Prostate gland (tissue), 2 donors: ENCODE results near the gene TPPP2. TPM values are rescaled to one million over a fixed set of nuclear protein-coding genes. Genes with fewer than 3 reads are reported as not detected.
"Not testable (repeated sequence)": the region's sequence is repeated elsewhere in the genome, so short reads cannot be mapped to it uniquely, and the experiment has no call there.

Source experiments
- DNase-seq: peaks from one replicate; pipeline ENCODE4 v3.0.0-alpha.2; 2019; ENCODE audit warnings: low spot score
- H3K27ac ChIP-seq, 2 donors: fragments of 200-600 bp; sonication (generic); 2 replicates each; pipeline ENCODE4 v1.5.1; 2017 to 2019
- H3K27me3 ChIP-seq: fragments of 200-600 bp; sonication (generic); replicated peaks from 2 replicates; pipeline ENCODE4 v1.5.1; 2019; ENCODE audit not compliant: insufficient read depth
- H3K36me3 ChIP-seq, 2 donors: fragments of 200-600 bp; sonication (generic); 1 replicate in 1 of 2; 2 replicates in 1 of 2; pipeline versions ENCODE4 v1.5.1 to v1.8.1; 2017 to 2019
- H3K4me1 ChIP-seq: fragments of 200-600 bp; sonication (generic); replicated peaks from 2 replicates; pipeline ENCODE4 v1.5.1; 2019
- H3K4me3 ChIP-seq, 2 donors: fragments of 200-600 bp; sonication (generic); 2 replicates each; pipeline ENCODE4 v1.5.1; 2017 to 2019
- H3K9me3 ChIP-seq: fragments of 200-600 bp; sonication (generic); 2 replicates; pipeline ENCODE4 v1.5.1; 2017
- CTCF ChIP-seq, 4 experiments: fragments of 200-600 bp in 2 of 4; fragments of 450-650 bp in 2 of 4; sonication (generic) in 2 of 4; IDR thresholded peaks; 1 replicate in 3 of 4; 2 replicates in 1 of 4; pipeline ENCODE4 v1.5.1; 2016 to 2019; ENCODE audit warnings: antibody characterized with exemption in 4 of 4, mild to moderate bottlenecking in 2 of 4, moderate library complexity in 2 of 4
- POLR2A ChIP-seq: fragments of 450-650 bp; IDR thresholded peaks from one replicate; pipeline ENCODE4 v1.6.1; 2016; ENCODE audit warnings: antibody characterized with exemption, mild to moderate bottlenecking
- POLR2AphosphoS5 ChIP-seq: sonication (generic); formaldehyde crosslinking; IDR thresholded peaks from one replicate; pipeline ENCODE4 v1.6.1; 2017; ENCODE audit warnings: antibody characterized with exemption
- WGBS: methylation state at CpG from one replicate; pipeline ENCODE4 v1.1.5; 2018; 5-methylcytosine and 5-hydroxymethylcytosine counted together
- intact Hi-C: fragments of 100-400 bp; cut with DNase I; formaldehyde crosslinking; loops from one replicate; pipeline ENCODE4 v1.14.2; 2022
- total RNA-seq, 2 donors: library from RNA; depleted of rRNA; stranded (reverse); fragments of >200 nt; gene quantifications; one replicate each; pipeline ENCODE4 v1.1.0, GENCODE V29; 2016

Gene TPPP2
- total RNA-seq, 2 donors from 2014 or later, result 9.4 TPM; not detected in 1

- no peaks in the 10 kb centered on the region for H3K9me3 ChIP-seq
- intact Hi-C loops, result no loop called here
- H3K27me3 ChIP-seq, result no peaks in the 10 kb centered on the region
- TF ChIP-seq POLR2A (no peak), POLR2AphosphoS5 (no peak), CTCF (IDR thresholded peaks at IDR 0.05) (no peak)
- H3K36me3 ChIP-seq, result no peaks in the 10 kb centered on the region
- no peak overlapping the region for H3K4me3 ChIP-seq
- DNase-seq, result no peak
- 94% methylated on average over 3 of the region's 3 CpGs for whole genome bisulfite sequencing
- H3K27ac ChIP-seq, result no peak overlapping the region
- peaks cover 14% of the 10 kb centered on the region for H3K4me1 ChIP-seq
Measured at GRCh38 chr14:21037156-21037555, 7.1 kb downstream of the TPPP2 start.

GRCh38 chr14:21038441-21039422 lies 8.7 kb downstream of the TPPP2 start:
- intact Hi-C loops, result loop anchor here (2.0 kb wide), 1 partner anchor 14 kb away; the partner anchor contains the start of gene NDRG2
- no peaks in the 10 kb centered on the region for H3K36me3 ChIP-seq
- peak overlapping the region; percentile 77 to 80 for H3K27ac ChIP-seq
- peak; percentile 88 for DNase-seq
- no peak overlapping the region for H3K4me3 ChIP-seq
- H3K4me1 ChIP-seq, result peaks cover 14% of the 10 kb centered on the region
- peak in 1 of 4 experiments; percentile 7 for TF ChIP-seq CTCF (IDR thresholded peaks at IDR 0.05)
- TF ChIP-seq POLR2A, result peak; percentile 21
- peak; percentile 89 for TF ChIP-seq POLR2AphosphoS5
- H3K9me3 ChIP-seq, result no peaks in the 10 kb centered on the region
- 12% methylated on average over 10 of the region's 10 CpGs for WGBS
- H3K27me3 ChIP-seq, result no peaks in the 10 kb centered on the region

- H3K4me1 ChIP-seq, result peaks cover 14% of the 10 kb centered on the region
- no peak overlapping the region for H3K4me3 ChIP-seq
- no peaks in the 10 kb centered on the region for H3K36me3 ChIP-seq
- H3K27ac ChIP-seq, result peak overlapping the region; percentile 77 to 80
- 30% methylated on average over 8 of the region's 8 CpGs for WGBS
- TF ChIP-seq POLR2A, result no peak
- peak; percentile 36 to 82 (median 74) for TF ChIP-seq CTCF (IDR thresholded peaks at IDR 0.05)
- TF ChIP-seq POLR2AphosphoS5, result peak; percentile 63
- DNase-seq, result peak; percentile 66
- no peaks in the 10 kb centered on the region for H3K27me3 ChIP-seq
- no peaks in the 10 kb centered on the region for H3K9me3 ChIP-seq
- intact Hi-C loops, result loop anchor here (2.0 to 10.0 kb wide), 3 partner anchors 15 to 185 kb away; partner anchors contain the start of gene NDRG2
Measured at GRCh38 chr14:21039585-21040369, 9.8 kb downstream of the TPPP2 start.

DNA sequence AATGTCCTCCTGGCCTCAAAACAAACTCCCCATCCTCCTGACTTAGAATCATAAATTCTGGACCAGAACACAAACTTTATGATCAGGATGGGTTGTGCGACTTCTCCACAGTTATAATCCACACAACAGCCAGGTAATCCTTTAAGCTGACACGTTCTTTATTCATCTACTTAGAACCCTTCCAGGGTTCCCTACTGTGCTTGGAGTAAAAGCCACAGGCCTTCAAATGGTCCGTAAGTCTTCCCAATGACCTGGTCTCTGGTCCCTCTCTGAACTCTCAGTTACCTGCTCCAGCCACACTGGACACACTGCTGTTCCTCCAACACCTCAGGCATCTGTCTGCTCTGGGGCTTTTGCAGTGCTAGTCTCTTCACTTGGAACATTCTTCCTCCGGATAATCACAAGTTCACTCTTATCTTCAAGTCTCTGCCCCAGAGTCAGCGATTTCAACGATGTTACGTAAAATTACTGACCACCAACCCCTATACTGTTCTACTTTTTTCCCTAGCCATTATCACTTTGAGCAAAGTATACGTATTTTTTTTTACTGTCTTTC lies 10.4 kb downstream of the TPPP2 start:
- Histone ChIP-seq H3K27me3 (no peaks in the 10 kb centered on the region), H3K27ac (peak overlapping the region in 1 of 2 donors; percentile 80), H3K36me3 (no peaks in the 10 kb centered on the region), H3K9me3 (no peaks in the 10 kb centered on the region), H3K4me3 (no peak overlapping the region), H3K4me1 (peaks cover 14% of the 10 kb centered on the region)
- no peak for TF ChIP-seq POLR2A
- TF ChIP-seq POLR2AphosphoS5, result no peak
- no peak for TF ChIP-seq CTCF (IDR thresholded peaks at IDR 0.05)
- DNase-seq, result no peak
- 64% methylated on average over 8 of the region's 8 CpGs for WGBS
- intact Hi-C loops, result loop anchor here (2.0 to 10.0 kb wide), 2 partner anchors 26 to 186 kb away; no protein-coding TSS in a partner anchor

- intact Hi-C loops, result loop anchor here (2.0 to 10.0 kb wide), 2 partner anchors 26 to 186 kb away; no protein-coding TSS in a partner anchor
- 70% methylated on average over 3 of the region's 3 CpGs for WGBS
- not testable (repeated sequence) for H3K9me3 ChIP-seq
Measured at GRCh38 chr14:21040941-21041340, 10.9 kb downstream of the TPPP2 start.

More at GRCh38 chr14:21040941-21041340, 10.9 kb downstream of the TPPP2 start:
- DNase-seq, H3K27ac ChIP-seq, H3K36me3 ChIP-seq, H3K27me3 ChIP-seq, H3K4me3 ChIP-seq: not testable (repeated sequence)
- peaks cover 14% of the 10 kb centered on the region for H3K4me1 ChIP-seq
